ENCODE results near the gene HES2. TPM values are rescaled to one million over a fixed set of nuclear protein-coding genes. Genes with fewer than 3 reads are reported as not detected.
"Not testable (repeated sequence)": the region's sequence is repeated elsewhere in the genome, so short reads cannot be mapped to it uniquely, and the experiment has no call there.

Gene HES2
- total RNA-seq, 1 donor from 2014 or later: 116 TPM

GRCh38 chr1:6373961-6374720, 45.6 kb downstream of the HES2 start:
- no peak for TF ChIP-seq CTCF (IDR thresholded peaks at IDR 0.05; ENCODE audit: insufficient read depth, low read length, severe bottlenecking)
- H3K27me3 ChIP-seq (ENCODE audit: control insufficient read depth, insufficient read depth, low read length): no peaks in the 10 kb centered on the region
- no peaks in the 10 kb centered on the region for H3K36me3 ChIP-seq (ENCODE audit: control insufficient read depth, insufficient read depth, low read length)
- FAIRE-seq (no peak), DNase-seq (ENCODE audit: low read depth) (peak; percentile 74)
- H3K4me3 ChIP-seq (ENCODE audit: low read depth, low read length): no peak overlapping the region

- not testable (repeated sequence) for DNase-seq (ENCODE audit: low read depth); H3K4me3 ChIP-seq (ENCODE audit: low read depth, low read length); H3K27me3 ChIP-seq (ENCODE audit: control insufficient read depth, insufficient read depth, low read length); H3K36me3 ChIP-seq (ENCODE audit: control insufficient read depth, insufficient read depth, low read length); FAIRE-seq
These were observed 47.5 kb downstream of the HES2 start for GRCh38 chr1:6372236-6372635.

GRCh38 chr1:6370006-6370405, 49.7 kb downstream of the HES2 start:
- Histone ChIP-seq H3K4me3 (ENCODE audit: low read depth, low read length) (no peak overlapping the region), H3K27me3 (ENCODE audit: control insufficient read depth, insufficient read depth, low read length) (no peaks in the 10 kb centered on the region), H3K36me3 (ENCODE audit: control insufficient read depth, insufficient read depth, low read length) (no peaks in the 10 kb centered on the region)
- no peak for TF ChIP-seq CTCF (IDR thresholded peaks at IDR 0.05; ENCODE audit: insufficient read depth, low read length, severe bottlenecking)
- FAIRE-seq (no peak), DNase-seq (ENCODE audit: low read depth) (no peak)

DNA sequence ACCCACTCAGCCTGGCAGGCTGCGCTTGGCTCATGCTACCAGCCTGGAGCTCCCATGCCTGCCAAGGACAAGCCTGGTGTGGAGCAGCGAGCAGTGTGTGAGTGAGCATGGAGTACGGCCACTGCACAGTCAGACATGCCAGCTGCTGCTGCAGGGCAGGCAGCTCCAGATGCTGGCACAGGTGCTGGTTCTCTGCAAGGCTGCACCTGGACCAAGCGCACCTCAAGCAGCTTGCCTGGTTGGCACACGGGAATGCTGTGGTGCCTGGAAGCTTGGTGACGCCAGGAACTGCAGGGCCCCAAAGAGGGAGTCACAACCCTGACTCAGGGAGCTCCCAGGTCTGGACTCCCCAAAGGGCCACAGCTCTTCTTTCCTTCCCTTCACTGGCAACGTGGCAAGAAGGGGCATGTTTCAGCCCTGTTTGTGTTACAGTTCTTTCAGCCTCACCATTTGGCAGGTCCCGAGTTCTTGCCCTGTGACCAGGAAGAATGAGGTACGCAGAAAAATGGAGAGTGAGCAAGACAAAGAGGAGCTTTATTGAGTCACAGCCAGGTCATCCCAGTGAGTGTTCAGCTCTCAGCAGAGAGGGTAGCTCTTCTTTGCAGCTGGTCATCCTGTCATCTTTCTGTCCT, 52.2 kb downstream of the HES2 start:
- FAIRE-seq (peak; percentile 98), DNase-seq (ENCODE audit: low read depth) (peak; percentile 99)
- Histone ChIP-seq H3K4me3 (ENCODE audit: low read depth, low read length) (no peak overlapping the region), H3K27me3 (ENCODE audit: control insufficient read depth, insufficient read depth, low read length) (no peaks in the 10 kb centered on the region), H3K36me3 (ENCODE audit: control insufficient read depth, insufficient read depth, low read length) (no peaks in the 10 kb centered on the region)
- peak; percentile 5 for TF ChIP-seq CTCF (IDR thresholded peaks at IDR 0.05; ENCODE audit: insufficient read depth, low read length, severe bottlenecking)

DNA sequence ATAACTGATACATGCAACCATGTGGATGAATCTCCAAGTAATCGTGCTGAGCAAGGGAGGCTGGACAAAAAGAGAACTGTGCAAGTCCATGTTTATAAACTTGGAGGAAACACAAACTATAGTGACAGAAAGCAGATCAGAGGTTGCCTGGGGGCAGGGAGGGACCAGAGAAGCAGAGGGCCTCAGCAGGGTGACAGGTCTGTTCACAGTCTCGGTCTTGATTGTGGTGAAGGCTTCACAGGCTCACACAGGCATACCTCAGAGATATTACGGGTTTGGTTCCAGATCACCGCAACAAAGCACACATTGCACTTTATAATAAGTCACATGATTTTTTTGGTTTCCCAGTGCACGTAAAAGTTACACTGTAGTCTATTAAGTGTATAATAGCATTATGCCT, 54.7 kb downstream of the HES2 start:
- Histone ChIP-seq H3K4me3 (ENCODE audit: low read depth, low read length) (no peak overlapping the region), H3K27me3 (ENCODE audit: control insufficient read depth, insufficient read depth, low read length) (no peaks in the 10 kb centered on the region), H3K36me3 (ENCODE audit: control insufficient read depth, insufficient read depth, low read length) (no peaks in the 10 kb centered on the region)
- TF ChIP-seq CTCF (IDR thresholded peaks at IDR 0.05; ENCODE audit: insufficient read depth, low read length, severe bottlenecking): no peak
- no peak for DNase-seq (ENCODE audit: low read depth)
- FAIRE-seq: no peak

- peak; percentile 50 for FAIRE-seq
- not testable (repeated sequence) for H3K27me3 ChIP-seq (ENCODE audit: control insufficient read depth, insufficient read depth, low read length); H3K36me3 ChIP-seq (ENCODE audit: control insufficient read depth, insufficient read depth, low read length); H3K4me3 ChIP-seq (ENCODE audit: low read depth, low read length)
- TF ChIP-seq CTCF (IDR thresholded peaks at IDR 0.05; ENCODE audit: insufficient read depth, low read length, severe bottlenecking): peak; percentile 51
- DNase-seq (ENCODE audit: low read depth): peak; percentile 57
These were observed 56.4 kb downstream of the HES2 start for GRCh38 chr1:6363085-6363884.

Measured in bronchial epithelial cell (primary cell).